HG03378 (cell line): ENCODE data around the gene TLX1.

Experiments
- ATAC-seq: cut with Tn5 transposase; IDR thresholded peaks from one replicate; pipeline ENCODE4 v1.9.1; 2021; ENCODE audit warnings: mild to moderate bottlenecking, moderate library complexity; ENCODE audit not compliant: unreplicated experiment

The TLX1 gene

GRCh38 chr10:101133489-101134298, 2.6 kb downstream of the TLX1 start:
- ATAC-seq = no peak

GRCh38 chr10:101134299-101135127, 3.4 kb downstream of the TLX1 start:
- ATAC-seq = no peak

GRCh38 chr10:101135141-101136006, 4.3 kb downstream of the TLX1 start:
- no peak for ATAC-seq

GRCh38 chr10:101136007-101136707, 5.1 kb downstream of the TLX1 start:
- no peak for ATAC-seq

- ATAC-seq = no peak
Observed at GRCh38 chr10:101136708-101137121, 5.6 kb downstream of the TLX1 start.

GRCh38 chr10:101137271-101137670, 6.2 kb downstream of the TLX1 start:
- no peak for ATAC-seq

DNA sequence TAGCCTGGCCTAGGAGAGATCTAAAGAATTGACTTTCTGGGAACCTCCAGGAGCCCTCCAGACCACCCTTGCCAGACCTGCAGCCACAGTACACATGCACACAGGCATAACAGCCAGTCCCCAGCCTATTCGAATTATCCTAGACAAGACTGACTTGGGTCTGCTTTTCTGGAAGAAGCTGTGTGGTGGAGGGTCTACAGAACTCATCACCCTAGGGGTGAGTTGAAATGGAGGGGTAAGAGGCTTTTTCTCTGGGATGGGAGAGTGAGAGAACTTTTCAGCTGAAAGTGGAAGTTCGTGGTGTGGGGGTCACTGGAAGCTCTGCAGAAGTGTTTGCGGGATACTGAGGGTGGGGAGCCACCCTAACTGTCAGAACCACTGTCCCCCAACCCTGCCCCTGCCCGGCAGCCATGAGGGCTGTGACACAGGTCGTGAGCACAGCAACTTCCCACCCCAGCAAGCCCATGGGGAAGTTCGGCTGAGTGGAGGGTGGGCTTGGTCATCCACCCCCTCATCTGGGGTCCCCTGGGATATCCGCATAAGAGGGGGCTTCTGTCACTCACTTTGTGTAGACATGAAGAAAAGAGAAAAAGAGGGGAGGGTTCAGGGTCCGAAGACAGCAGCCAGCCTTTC, 7.8 kb downstream of the TLX1 start:
- no peak for ATAC-seq

- ATAC-seq = no peak
Observed at GRCh38 chr10:101139421-101139911, 8.4 kb downstream of the TLX1 start.

DNA sequence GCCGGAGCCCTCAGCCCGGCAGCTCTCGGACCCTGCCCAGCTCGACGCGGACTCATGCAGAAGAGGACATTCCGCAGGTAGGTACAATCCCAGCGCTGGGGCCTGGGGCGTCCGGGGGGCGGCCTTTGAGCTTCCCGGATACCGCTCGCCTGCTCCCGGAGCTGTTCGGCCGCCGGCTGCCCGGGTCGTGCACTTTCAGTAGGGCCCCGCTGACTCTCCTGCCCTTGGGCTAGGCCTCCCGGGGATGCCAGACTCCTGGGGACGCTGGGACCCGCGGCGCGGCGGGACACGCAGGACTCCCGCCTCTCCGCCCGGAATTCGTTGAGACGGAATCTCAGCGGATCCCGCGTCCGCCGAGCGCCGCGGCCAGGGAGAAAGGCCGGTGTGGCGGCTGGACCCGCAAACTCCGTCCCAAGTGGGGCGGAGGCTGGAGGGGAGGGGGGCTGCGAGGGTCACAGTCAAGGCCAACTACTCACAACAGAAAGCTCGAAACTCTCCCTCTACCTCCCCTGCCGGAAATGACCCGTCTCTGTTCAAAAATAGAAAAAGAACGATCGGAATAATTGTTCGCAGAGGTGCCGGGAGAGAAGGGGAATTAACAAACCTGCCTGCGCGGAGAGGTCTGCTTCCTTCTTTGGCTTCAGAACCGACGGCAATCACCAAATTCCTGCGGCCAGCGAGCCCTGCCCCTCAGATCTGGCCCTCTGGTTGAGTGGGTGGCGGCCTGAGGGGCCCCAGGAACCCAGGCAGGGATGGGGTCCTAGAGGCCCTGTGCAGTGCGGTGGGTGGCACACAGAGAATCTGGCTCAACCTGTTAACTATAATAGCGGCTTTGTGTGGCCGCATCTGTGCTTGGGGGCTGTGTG, 9.2 kb downstream of the TLX1 start:
- ATAC-seq = no peak

DNA sequence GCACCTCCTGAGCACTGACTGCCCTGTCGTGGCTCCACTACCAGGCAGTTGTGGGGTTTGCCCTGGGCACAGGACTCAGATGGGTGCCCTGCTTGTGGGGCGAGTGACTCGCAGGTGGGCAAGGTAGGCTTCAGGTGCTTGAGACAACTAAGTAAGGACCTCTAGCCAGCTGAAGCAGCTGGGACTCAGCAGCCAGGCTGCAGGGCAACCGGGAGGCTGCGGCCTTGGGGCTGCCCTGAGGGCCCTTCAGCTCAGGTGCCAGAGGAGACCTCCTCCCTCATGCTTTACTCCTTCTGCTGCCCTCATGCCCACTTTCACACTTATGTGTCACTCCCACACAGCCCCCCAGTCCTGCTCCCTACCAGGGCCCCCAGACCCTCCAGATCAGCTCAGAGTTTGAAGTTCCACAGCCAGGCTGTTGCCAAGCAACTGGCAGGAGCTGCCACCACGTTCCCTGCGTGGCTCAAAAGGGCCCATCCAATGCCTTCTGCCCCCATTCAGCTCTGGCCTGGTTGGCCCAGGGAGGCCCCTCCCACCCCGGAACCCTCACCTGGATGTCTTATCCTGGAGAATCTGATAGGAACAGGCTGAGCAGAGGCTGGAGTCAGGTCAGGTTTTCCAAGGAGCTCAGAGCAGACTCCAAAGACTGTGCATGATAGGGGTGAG, 10.0 kb downstream of the TLX1 start:
- ATAC-seq = no peak

DNA sequence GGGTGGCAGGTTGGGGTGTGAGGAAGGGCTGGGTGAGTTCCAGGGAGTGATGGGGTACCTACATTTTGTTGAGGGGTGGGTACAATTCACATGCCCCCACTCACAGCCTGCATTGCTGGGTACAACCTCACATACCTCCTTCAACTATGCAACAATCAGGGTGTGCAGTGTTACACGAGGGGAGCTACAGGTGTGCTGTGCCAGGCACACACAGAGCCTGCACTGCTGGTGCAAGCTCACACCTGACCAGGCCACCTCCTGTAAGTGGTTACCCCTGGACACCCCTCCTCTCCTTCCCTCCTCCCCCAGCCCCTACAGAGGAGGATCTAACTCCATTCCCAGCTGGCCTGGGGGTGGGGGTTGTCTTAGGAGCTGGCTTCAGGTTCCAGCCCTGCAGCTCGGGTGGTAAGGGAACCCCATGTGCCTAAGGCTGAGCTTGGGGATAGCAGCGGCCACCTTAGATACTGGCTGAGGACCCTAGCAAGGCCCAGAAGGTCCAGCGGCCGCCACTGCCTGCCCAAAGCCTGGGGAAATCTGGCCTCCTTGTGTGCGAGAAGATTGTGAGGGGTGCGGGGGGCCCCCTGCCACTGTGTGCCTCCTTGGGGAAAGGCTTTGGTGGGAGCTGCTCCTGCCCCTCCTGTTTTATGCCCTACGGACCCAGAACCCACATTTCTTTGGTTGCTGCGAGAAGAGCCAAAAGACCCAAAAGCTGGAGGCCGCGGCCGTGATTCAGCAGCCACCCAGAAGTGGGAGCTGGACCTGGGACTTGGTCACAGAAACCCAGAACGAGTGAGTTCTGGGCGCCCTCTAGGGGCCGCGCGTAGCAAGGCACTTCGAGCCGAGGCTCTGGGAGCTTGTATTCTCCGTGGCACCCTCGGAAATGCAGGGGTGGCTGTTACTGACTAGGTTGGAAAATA, 10.8 kb downstream of the TLX1 start:
- no peak for ATAC-seq

DNA sequence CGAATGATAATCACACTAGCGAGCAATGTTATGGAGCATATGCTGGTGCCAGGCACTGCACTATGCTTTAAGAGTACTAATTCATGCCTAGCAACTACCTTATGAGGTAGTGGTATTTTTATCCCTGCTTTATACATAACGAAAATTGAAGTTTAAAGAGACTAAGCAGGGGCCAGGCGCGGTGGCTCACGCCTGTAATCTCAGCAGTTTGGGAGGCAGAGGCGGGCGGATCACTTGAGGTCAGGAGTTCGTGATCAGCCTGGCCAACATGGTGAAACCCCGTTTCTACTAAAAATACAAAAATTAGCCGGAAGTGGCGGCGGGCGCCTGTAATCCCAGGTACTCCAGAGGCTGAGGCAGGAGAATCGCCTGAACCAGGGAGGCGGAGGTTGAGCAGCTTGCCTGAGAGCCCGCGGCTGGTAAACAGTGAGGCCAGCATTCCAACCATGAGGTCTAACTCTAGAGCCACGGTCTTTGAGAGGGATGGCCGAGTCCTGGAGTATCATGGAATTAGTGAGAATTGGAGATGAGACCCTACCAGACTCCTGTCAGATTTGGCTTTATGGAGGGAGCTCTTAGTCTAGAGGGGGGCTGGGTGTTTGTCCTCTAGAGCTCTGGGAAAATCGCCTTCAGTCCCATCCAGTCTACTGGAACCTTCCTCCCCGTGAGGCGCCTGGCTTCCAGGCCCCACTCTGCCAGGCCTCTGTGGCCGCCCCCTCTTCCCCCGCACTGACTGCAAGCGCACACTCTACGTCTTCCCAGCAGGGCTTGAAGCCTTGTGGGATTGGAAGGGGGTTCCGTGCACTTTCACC, 11.6 kb downstream of the TLX1 start:
- ATAC-seq = no peak

- ATAC-seq = no peak
Observed at GRCh38 chr10:101143345-101143630, 12.2 kb downstream of the TLX1 start.

DNA sequence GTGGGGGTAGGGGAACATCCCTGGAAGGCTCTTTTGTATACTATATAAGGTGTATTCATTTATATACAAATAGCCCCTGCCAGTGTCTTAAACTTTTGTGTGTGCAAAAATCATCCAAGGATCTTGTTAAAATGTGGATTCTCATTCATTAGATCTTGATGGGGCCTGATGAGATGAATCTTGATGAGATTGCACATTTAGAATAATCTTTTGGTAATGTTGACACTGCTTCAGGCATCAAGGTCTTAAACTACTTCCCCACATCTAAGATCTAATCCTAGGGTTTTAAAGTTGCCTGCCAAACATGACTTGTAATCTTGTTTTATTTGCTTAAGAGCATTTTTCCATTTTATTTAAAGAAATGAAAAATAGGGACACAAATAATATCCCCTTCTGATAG, 13.0 kb downstream of the TLX1 start:
- ATAC-seq = no peak

- ATAC-seq = no peak
Observed at GRCh38 chr10:101145145-101145544, 14.0 kb downstream of the TLX1 start.

GRCh38 chr10:101145750-101146391, 14.8 kb downstream of the TLX1 start:
- ATAC-seq = no peak
